HTR-8/SVneo (cell line): ENCODE data around the gene BCL2L1.
"Not testable (repeated sequence)": the region's sequence is repeated elsewhere in the genome, so short reads cannot be mapped to it uniquely, and the experiment has no call there.

Experiments used
- DNase-seq: peaks from one replicate; pipeline ENCODE4 v3.0.0; 2011; ENCODE audit warnings: low spot score, mixed read lengths; ENCODE audit not compliant: insufficient read length
- FAIRE-seq: peaks from 2 replicates; lab custom pipeline; 2011; peaks lifted over from hg19 to GRCh38; lab: Jason Lieb, UNC

The BCL2L1 gene

DNA sequence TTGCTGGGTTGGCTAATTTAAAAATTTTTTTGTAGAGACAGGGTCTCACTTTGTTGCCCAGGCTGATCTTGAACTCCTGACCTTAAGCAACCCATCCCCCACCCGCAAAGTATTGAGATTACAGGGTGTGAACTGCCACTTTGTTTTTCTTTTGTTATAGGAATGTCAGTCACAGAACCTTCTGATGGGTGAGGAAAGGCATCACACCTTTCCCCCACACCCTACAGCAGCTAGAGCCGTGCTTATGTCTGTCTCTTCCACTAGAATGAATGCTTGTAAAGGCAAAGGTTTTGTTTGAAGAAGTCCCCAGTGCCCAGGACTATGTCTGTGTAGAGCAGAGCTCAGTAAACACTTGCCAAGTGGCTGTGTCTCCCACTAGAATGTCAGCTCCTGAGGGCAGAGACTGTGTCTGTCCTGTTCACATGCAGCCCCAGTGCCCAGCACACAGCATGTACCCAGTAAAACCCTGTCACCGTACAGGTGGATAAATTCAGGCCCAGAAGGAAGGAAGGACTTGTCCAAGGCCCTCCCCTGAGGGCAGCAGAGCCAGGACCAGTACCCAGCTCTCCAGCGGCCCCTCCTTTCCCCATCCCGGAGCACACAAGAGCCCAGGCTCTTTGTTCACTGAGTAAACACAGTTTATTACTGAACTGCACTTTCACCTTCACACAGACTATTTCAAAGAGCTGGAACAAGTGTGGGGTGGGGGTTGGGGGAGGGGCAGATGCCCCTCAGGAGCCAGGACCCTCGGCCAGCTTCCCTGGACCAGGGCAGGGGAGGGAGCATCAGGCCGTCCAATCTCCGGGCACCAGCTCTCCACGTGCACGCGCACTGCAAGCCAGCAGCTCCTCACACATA, 58.6 kb downstream of the BCL2L1 start:
- FAIRE-seq (no peak), DNase-seq (no peak)

DNA sequence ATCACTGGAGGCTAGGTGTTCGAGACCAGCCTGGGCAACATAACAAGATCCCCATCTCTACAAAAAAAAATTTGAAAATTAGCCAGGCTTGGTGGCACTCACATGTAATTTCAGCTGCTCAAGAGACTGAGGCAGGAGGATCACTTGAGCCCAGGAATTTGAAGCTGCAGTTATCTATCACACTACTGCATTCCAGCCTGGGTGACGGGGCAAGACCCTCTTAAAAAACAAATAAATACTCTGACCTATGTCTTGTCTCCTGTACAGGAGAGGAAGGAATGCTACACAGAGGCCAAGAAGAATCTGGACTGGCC, 59.2 kb downstream of the BCL2L1 start:
- no peak for FAIRE-seq
- no peak for DNase-seq

DNA sequence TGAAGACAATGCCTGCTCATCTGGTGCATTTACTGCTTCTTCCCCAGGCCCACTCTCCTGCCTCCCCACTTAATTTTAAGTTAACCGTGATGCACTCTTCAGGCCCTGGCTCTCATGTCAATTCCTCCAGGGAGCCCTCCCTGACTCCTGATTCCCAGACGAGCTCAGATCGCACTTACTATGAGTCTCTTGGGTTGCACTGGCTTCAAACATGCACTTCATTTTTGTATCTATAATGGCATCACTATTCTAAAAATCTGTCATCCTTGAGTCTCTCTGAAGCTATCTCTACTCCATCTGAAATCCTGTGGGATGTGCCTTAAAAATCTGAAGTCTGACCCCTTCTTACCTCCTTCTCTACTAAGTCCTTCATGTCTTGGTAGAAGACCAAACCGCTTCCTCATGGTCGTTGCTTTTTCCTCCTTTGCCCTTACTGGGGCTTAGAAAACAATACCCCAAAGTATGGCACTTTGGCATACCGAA, 60.3 kb downstream of the BCL2L1 start:
- no peak for DNase-seq
- FAIRE-seq = no peak

DNA sequence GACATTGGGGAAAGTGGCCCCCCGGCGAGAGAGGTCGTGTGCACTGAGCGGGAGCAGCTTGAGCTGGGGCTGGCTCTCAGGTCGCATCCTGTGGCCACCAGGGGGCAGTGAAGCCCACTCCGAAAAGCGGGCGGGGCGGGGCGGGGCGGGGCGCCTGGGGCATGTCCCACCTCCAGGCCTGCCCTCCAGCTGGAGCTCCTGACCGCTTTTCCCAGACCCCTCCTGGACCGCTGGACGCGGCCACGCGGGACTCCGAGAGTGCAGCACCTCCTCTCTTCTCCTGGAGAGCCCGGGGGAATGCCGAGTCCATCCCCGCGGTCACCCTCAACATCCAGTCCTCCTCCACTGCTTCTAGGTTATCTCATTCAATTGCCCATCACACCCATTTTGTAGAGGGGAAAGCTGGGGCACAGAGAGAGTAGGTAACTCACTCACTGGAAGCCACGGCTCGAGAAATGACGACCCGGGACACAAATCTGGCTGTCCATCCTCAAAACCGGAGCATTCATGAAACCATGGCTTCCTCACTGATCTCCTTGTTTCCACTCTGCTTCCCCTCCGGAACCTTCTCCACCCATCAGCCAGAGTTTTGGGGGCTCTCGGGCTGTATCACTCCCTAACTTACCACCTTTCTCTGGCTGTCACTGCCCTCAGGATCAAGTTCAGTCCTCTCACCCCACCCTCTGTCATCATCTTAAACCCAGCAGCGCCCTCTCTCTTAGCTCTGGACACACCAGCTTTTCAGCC, 60.9 kb downstream of the BCL2L1 start:
- DNase-seq = peak; percentile 91
- FAIRE-seq = no peak

DNA sequence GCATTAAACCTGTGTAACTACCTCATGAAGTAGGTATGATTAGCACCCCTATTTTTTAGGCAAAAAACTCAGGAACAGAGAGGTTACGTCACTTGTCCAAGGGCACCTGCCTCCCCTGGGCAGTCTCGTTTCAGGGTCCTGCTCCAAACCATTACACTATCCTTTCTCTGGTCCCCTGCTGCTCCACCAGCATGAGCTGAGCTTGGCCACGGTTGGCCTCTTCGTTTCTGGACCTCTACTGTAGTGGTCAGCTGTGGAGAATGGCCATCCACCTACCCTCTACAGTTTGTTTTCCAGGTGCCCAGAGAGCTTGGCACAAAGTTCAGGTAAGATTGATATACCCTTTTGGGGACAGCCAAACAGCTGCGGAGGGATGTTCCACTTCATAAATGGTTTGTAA, 68.1 kb downstream of the BCL2L1 start:
- DNase-seq (no peak), FAIRE-seq (no peak)

DNA sequence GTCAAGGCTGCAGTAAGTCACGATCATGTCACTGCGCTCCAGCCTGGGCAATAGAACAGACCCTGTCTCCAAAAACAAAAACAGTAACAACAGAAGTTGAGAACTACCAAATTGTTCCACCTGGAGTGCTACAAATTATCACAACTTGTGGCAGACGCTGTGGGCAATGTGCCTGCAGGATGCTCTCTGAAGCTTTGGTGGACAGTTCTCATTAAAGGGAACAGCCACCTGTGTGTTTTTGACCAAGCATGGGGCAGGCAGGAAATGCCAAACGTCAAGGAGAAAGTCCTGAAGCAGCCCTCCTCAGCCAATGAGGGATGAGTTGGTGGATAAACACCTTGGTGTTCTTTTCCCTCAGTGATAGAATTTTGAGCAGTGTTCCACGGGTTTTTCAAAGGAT, 69.1 kb downstream of the BCL2L1 start:
- FAIRE-seq = no peak
- no peak for DNase-seq

DNA sequence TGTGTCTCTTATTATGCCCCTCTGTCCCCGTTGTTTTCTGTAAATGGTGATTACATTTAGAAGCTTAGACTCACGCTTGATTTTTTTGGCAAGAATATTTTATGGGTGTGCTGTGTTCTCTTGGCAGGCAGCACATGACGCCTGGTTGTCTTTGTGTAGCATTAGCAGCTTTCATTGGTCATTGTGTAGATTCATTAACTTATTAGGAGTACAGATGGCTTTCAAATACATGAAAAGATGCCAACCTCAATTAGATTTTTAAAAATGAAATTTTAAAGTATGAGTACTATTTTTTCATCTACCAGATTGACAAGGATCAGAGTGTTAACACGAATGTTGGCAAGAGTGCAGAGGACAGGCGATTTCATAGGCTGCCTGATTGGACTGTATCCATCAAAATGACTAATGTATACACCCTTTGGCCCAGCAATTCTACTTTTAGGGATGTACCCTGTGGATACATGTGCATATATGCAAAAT, 69.7 kb downstream of the BCL2L1 start:
- no peak for DNase-seq

DNA sequence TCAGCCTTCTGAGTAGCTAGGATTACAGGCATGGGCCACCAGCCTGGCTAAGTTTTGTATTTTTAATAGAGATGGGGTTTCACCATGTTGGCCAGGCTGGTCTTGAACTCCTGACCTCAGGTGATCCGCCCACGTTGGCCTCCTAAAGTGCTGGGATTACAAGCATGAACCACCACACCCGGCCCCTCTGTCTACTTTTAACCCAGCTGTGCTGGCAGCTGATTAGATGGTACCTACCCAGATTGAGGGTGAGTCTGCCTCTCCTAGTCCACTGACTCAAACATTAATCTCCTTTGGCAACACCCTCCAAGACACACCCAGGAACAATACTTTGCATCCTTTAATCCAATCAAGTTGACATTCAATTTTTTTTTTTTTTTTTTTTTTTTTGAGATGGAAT, 74.6 kb downstream of the BCL2L1 start:
- not testable (repeated sequence) for DNase-seq, FAIRE-seq

More for the DNA sequence above, 69.7 kb downstream of the BCL2L1 start:
- FAIRE-seq = no peak

DNA sequence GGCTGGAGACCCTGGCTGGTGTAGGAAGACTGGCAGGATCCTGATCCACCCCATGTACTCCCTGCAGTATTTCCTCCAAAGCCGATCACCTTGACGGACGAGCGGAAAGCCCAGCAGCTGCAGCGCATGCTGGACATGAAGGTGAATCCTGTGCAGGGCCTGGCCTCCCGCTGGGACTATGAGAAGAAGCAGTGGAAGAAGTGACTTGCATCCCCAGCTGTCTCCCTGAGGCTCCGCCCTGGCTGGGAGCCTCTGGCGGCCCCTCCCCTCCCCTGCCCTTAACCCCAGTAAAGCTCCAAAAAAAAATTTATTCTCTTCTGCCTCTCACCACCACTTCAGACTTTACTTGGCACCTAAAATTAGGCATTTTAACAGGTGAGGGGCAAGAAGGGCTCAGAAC, 78.0 kb downstream of the BCL2L1 start:
- no peak for DNase-seq
- FAIRE-seq = no peak

DNA sequence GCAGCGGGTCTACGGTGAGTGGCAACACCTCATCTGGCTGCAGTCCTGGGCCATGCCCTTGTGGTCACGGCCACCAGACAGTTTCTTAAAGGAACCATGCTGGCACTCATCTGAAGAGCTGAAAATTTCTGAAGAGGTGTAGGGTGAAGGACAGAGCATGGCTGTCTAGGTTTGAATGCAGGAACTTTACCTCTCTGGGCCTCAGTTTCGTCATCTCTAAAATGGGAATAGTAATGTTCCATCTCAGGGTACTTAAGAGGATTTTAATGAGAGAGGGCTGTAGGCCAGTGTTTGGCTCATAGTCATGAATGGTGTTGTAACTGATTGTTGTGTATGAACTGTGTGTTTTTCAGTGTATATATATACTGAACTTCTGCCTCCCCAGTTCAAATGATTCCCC, 79.1 kb downstream of the BCL2L1 start:
- DNase-seq = no peak
- FAIRE-seq = no peak

DNA sequence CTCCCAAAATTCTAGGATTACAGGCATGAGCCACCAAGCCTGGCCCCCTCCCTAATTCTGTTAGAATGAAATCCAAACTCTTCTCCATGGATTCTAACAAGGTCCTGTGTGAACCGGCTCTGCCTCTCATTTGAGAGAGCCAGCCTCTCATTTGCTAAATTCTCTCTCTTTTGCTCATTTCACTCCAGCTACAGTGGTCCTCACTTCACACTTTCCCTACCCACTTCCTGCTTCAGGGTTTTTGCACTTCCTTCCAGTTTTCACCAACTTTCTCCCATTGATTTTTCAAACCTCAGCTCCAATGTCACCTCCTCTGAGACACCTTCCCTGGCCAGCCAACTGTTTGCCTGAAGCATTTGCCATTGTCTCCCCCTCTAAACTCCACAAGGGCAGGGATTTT, 79.8 kb downstream of the BCL2L1 start:
- FAIRE-seq (no peak), DNase-seq (no peak)

DNA sequence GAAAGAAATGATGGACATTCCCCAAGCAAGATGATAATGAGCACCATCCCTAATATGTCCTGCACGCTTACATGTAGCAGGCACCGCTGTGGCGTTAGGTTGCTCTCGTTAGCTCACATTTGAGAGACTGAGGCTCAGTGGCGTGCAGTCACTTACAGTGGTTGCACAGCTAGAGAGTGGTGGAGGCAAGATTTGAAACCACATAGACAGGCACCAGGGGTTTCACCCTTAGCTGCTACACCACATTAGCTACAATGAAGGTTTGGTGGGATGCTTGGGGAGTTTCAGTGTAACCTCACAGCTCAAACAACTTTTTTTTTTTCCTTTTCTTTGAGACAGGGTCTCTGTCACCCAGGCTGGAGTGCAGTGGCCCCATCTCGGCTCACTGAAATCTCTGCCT, 81.3 kb downstream of the BCL2L1 start:
- DNase-seq (no peak), FAIRE-seq (no peak)

DNA sequence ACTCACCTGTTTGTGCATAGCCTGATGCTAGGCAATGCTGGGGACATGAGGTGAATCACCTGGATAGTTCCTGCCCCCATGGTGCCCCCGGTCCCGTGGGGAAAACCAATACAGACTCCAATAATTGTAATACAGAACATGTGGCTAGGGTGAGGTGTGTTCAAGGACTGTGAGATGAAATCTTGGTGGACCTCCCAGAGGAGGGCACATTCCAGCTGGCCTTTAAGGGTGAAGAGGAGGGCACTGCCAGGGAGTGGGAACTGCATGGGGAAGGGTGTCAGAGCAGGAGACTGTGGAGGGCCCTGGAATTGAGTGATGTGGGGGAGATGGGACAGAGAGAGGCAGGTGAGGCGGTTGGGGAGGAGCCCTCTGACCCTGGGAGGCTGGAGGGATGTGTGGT, 82.4 kb downstream of the BCL2L1 start:
- no peak for DNase-seq

DNA sequence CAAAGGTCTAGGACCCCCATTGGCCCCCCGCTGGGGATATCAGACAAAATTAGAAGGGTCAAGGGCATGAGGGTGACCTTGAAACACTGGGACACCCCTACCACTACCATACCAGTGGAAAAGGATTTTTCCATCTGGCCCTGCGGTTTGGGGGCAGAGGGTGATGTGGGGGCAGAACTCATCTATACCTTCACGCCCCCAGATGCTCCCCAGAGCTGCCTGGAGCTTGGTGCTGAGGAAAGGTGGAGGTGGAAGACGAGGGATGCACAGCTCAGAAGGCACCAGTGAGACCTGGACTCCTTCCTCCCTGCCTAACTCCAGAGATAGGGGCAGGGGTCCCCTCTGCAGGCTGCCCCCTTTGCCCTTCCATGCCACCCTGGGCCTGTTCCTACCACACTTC, 83.9 kb downstream of the BCL2L1 start:
- DNase-seq (no peak), FAIRE-seq (no peak)

More for the DNA sequence above, 82.4 kb downstream of the BCL2L1 start:
- FAIRE-seq = no peak

DNA sequence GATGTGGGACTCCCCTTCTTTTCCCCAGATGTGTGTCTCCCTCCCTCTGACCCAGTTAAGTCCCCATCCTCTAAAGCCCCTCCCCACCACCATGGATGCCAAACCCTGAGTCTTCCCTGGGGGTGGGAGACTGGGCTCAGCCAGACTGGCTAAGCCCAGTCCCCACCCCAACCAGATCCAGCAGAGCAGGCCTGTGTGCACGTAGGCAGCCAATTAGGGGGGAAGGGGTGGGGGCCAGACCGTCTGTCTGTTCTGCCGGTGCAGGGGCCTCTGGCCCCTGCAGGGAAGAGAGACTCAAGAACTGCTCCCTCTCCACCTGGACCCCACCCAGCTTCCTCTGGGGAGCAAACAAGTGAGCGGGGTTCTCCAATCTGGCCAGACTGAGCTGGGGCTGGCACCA, 84.4 kb downstream of the BCL2L1 start:
- FAIRE-seq = no peak

DNA sequence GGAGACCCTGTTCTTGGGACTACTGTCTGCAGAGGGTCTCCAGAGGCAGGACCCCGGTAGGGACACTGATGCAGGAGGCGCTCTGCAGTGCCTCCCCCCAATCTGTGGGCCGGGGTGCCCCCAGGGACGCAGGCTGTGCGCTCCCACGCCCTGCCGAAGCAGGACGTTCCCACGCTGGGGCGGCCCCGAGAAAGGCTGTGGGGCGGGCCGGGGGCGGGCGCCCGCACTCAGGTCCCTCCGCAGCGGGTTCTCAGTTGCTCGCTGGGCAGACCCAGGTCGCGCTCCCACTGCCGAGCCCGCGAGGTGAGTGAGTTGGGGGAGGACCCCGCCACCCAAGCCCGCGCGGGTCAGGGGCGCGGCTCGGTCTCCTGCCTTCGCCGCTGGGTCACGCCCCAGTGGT, 85.0 kb downstream of the BCL2L1 start, which contains the start of gene COX4I2:
Gene COX4I2 (plus strand): TSS at position 253 of the 400 bp plus-strand sequence. CDS start 1,106 bp downstream, outside the sequence.
- DNase-seq (no peak), FAIRE-seq (no peak)

More for the DNA sequence above, 84.4 kb downstream of the BCL2L1 start:
- no peak for DNase-seq

DNA sequence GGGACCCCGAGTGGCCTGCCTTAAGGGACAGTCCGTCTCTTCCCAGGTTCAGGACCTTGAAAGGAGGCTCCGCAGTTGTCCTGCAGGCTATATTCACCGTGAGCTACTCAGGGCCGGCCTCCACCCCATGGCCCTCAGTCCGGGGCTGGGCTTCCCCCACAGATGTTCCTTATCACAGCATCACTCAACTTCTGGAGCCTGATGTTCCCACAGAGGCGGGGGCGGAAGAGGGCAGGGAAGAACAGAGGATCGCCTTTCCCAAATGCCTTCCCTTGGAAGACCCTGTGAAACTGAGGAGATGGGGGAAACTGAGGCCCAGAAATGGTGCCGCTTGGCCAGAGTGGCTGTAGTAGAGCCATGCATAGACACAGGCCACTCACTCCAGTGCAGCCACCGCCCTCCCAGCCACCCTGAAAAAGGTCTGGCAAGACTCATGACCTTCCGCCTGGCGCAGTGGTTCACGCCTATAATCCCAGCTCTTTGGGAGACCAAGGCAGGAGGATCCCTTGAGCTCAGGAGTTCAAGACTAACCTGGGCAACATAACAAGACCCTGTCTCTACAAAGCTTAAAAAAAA, 89.2 kb downstream of the BCL2L1 start:
- FAIRE-seq (no peak), DNase-seq (no peak)

DNA sequence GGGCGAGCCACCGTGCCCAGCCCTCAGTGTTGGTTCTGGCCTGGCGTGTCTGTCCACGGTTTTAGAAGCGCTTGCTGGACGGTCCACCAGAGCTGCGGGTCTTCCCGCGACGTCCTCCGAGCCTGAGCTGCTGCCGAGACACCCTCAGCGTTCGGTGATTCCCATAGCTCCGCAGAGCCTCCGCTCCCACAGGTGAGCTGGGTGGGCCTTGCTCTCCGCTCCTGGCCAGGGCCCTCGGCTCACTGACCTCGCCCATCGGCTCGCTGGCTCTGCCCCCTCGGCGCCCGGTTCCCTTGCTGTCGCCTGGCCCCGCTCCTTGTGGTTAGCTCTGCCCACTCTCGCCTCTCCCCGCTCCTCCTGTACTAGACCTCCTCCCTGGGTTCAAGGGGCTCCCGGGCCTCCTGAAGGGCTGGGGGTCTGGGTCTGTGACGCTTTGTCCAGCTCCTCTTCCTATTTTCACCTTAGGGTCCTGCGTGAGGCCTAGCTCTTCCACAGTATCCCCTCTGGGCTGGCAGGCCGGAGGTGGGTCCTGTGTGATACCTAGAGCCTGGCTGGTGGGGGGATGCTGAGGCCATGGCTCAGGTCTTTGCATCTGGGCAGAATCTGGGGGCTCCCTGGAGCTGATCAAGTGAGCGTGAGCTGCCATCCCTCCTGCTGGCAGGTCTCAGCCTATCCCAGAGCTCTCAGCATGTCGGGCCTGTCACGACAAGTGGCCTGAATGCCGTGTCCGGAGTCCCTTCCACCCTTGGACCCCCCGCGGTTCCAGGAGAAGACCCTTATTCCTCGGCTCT, 89.9 kb downstream of the BCL2L1 start:
- no peak for FAIRE-seq

DNA sequence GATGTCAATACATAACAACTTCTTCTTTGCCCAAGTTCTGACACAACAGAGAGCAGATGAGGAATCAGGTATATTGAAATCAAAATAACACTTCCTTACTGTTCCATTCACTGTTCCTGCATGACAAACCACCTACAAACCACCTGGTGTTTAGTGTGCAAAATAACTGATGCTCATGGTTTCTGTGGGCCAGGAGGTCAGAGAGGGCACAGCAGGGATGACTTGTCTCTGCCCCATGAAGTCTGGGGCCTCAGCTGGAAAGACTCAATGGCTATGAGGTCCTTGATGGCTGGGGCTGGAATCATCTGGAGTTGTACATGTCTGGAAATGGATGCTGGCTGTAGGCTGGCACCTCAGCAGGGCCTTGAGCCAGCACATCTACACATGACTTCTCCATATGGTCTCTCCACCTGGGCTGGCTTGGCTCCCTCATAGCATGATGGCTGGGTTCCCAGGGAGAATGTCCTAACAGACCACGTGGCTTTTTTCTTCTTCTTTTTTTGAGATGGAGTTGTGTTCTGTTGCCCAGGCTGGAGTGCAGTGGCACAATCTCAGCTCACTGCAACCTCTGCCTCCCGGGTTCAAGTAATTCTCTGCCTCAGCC, 92.4 kb downstream of the BCL2L1 start:
- no peak for FAIRE-seq
- no peak for DNase-seq

More for the DNA sequence above, 89.9 kb downstream of the BCL2L1 start:
- DNase-seq = no peak

DNA sequence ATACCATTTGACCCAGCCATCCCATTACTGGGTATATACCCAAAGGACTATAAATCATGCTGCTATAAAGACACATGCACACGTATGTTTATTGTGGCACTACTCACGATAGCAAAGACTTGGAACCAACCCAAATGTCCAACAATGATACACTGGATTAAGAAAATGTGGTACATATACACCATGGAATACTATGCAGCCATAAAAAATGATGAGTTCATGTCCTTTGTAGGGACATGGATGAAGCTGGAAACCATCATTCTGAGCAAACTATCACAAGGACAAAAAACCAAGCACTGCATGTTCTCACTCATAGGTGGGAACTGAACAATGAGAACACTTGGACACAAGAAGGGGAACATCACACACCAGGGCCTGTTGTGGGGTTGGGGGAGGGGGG, 94.6 kb downstream of the BCL2L1 start:
- FAIRE-seq, DNase-seq: not testable (repeated sequence)
